ENCODE results near the gene RTN3. TPM values are rescaled to one million over a fixed set of nuclear protein-coding genes. Genes with fewer than 3 reads are reported as not detected.
A peak's percentile ranks its signal among the peaks of the same experiment; 100 is the strongest.

RTN3 gene
- total and polyA plus RNA-seq, 9 of the 15 experiments (the other 6 are each of a cell fraction or from before 2014, with no cell fraction given) = 41.6 to 169 (median 93.5) TPM

DNA sequence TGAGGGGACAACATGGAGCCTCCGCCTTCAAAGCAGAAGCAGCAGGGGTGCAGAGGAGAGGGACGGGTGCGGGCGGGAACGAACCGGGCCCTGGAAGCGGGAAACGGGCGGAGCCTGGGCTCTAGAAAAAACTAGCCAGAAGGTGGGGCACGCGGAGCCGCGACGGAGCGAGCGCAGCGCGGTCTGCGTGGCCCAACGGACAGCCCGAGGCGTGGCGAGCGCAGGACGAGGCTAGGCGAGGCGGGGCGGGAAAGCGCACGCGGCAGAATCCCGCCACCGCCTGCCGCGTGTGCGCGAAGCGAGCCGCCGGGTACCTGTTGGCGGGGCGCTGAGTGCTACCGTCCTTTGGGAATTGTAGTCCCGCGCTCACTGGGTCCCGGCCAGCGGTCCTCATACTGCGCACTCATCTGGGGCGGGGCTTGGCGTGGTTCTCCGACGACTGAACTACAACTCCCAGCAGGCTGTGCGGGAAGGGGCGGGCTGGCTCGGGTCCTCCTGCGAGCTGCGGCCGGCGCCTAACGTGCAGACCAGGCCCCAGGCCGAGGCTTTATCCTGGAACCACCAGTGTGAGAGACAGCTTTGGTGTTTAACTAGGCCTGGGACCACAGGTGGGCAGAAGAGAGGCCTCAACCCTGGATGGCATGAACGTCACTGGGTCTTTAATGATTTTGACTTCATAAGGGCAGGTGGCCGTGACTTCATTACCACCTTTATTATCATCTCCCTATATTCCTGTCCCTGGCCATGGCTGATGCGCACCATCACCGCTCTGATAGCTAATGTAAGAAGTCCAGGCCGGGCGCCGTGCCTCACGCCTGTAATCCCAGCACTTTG, 9.8 kb upstream of the RTN3 start, which contains the start of gene ATL3 (continued):
- TF ChIP-seq, protein P1, sequence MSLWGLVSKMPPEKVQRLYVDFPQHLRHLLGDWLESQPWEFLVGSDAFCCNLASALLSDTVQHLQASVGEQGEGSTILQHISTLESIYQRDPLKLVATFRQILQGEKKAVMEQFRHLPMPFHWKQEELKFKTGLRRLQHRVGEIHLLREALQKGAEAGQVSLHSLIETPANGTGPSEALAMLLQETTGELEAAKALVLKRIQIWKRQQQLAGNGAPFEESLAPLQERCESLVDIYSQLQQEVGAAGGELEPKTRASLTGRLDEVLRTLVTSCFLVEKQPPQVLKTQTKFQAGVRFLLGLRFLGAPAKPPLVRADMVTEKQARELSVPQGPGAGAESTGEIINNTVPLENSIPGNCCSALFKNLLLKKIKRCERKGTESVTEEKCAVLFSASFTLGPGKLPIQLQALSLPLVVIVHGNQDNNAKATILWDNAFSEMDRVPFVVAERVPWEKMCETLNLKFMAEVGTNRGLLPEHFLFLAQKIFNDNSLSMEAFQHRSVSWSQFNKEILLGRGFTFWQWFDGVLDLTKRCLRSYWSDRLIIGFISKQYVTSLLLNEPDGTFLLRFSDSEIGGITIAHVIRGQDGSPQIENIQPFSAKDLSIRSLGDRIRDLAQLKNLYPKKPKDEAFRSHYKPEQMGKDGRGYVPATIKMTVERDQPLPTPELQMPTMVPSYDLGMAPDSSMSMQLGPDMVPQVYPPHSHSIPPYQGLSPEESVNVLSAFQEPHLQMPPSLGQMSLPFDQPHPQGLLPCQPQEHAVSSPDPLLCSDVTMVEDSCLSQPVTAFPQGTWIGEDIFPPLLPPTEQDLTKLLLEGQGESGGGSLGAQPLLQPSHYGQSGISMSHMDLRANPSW (CRISPR knock-in tag; IDR thresholded peaks at IDR 0.05) = peak; percentile 99; the same call in 1 of the 2 replicates
- TF ChIP-seq MTF1 (CRISPR knock-in tag; IDR thresholded peaks at IDR 0.05; ENCODE audit: borderline replicate concordance) (no peak), ZNF134 (CRISPR knock-in tag; conservative IDR thresholded peaks at IDR 0.05) (no peak), ZFX (CRISPR knock-in tag; IDR thresholded peaks at IDR 0.05) (peak; percentile 100), GMEB1 (CRISPR knock-in tag; IDR thresholded peaks at IDR 0.05) (peak; percentile 92), ATF1 (CRISPR knock-in tag; IDR thresholded peaks at IDR 0.05) (no peak), ATF1 (tag; IDR thresholded peaks at IDR 0.05) (peak; percentile 92)
- TF ChIP-seq, protein P2, sequence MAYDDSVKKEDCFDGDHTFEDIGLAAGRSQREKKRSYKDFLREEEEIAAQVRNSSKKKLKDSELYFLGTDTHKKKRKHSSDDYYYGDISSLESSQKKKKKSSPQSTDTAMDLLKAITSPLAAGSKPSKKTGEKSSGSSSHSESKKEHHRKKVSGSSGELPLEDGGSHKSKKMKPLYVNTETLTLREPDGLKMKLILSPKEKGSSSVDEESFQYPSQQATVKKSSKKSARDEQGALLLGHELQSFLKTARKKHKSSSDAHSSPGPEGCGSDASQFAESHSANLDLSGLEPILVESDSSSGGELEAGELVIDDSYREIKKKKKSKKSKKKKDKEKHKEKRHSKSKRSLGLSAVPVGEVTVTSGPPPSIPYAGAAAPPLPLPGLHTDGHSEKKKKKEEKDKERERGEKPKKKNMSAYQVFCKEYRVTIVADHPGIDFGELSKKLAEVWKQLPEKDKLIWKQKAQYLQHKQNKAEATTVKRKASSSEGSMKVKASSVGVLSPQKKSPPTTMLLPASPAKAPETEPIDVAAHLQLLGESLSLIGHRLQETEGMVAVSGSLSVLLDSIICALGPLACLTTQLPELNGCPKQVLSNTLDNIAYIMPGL (CRISPR knock-in tag; IDR thresholded peaks at IDR 0.05) = peak; percentile 100
- TF ChIP-seq, protein P3, sequence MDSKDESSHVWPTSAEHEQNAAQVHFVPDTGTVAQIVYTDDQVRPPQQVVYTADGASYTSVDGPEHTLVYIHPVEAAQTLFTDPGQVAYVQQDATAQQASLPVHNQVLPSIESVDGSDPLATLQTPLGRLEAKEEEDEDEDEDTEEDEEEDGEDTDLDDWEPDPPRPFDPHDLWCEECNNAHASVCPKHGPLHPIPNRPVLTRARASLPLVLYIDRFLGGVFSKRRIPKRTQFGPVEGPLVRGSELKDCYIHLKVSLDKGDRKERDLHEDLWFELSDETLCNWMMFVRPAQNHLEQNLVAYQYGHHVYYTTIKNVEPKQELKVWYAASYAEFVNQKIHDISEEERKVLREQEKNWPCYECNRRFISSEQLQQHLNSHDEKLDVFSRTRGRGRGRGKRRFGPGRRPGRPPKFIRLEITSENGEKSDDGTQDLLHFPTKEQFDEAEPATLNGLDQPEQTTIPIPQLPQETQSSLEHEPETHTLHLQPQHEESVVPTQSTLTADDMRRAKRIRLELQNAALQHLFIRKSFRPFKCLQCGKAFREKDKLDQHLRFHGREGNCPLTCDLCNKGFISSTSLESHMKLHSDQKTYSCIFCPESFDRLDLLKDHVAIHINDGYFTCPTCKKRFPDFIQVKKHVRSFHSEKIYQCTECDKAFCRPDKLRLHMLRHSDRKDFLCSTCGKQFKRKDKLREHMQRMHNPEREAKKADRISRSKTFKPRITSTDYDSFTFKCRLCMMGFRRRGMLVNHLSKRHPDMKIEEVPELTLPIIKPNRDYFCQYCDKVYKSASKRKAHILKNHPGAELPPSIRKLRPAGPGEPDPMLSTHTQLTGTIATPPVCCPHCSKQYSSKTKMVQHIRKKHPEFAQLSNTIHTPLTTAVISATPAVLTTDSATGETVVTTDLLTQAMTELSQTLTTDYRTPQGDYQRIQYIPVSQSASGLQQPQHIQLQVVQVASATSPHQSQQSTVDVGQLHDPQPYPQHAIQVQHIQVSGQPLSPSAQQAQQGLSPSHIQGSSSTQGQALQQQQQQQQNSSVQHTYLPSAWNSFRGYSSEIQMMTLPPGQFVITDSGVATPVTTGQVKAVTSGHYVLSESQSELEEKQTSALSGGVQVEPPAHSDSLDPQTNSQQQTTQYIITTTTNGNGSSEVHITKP (IDR thresholded peaks at IDR 0.05; ENCODE audit: partially characterized antibody) = peak; percentile 42
- TF ChIP-seq, protein P4, sequence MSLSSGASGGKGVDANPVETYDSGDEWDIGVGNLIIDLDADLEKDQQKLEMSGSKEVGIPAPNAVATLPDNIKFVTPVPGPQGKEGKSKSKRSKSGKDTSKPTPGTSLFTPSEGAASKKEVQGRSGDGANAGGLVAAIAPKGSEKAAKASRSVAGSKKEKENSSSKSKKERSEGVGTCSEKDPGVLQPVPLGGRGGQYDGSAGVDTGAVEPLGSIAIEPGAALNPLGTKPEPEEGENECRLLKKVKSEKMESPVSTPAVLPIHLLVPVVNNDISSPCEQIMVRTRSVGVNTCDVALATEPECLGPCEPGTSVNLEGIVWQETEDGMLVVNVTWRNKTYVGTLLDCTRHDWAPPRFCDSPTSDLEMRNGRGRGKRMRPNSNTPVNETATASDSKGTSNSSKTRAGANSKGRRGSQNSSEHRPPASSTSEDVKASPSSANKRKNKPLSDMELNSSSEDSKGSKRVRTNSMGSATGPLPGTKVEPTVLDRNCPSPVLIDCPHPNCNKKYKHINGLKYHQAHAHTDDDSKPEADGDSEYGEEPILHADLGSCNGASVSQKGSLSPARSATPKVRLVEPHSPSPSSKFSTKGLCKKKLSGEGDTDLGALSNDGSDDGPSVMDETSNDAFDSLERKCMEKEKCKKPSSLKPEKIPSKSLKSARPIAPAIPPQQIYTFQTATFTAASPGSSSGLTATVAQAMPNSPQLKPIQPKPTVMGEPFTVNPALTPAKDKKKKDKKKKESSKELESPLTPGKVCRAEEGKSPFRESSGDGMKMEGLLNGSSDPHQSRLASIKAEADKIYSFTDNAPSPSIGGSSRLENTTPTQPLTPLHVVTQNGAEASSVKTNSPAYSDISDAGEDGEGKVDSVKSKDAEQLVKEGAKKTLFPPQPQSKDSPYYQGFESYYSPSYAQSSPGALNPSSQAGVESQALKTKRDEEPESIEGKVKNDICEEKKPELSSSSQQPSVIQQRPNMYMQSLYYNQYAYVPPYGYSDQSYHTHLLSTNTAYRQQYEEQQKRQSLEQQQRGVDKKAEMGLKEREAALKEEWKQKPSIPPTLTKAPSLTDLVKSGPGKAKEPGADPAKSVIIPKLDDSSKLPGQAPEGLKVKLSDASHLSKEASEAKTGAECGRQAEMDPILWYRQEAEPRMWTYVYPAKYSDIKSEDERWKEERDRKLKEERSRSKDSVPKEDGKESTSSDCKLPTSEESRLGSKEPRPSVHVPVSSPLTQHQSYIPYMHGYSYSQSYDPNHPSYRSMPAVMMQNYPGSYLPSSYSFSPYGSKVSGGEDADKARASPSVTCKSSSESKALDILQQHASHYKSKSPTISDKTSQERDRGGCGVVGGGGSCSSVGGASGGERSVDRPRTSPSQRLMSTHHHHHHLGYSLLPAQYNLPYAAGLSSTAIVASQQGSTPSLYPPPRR (CRISPR knock-in tag; IDR thresholded peaks at IDR 0.05; ENCODE audit: borderline replicate concordance) = peak; percentile 100

Data from K562 (cell line).